A549 (cell line): Measurements from ENCODE around the gene GRHL1.

Source experiments
- CEBPB ChIP-seq, 2 experiments: fragments of >200 bp in 1 of 2; sonication (Bioruptor Twin) in 1 of 2; formaldehyde crosslinking in 1 of 2; IDR thresholded peaks; 2 replicates each; pipeline ENCODE4 v1.6.1; 2012 to 2016
- CHD2 ChIP-seq: fragments of 150-350 bp; IDR thresholded peaks from 2 replicates; pipeline ENCODE4 v1.6.1; 2014; ENCODE audit warnings: low read length; ENCODE audit not compliant: partially characterized antibody
- HOXB5 ChIP-seq: fragments of 250-450 bp; sonication (Bioruptor Pico); IDR thresholded peaks from 2 replicates; pipeline ENCODE4 v1.5.0; 2020; ENCODE audit warnings: mild to moderate bottlenecking, moderate library complexity
- KDM1A ChIP-seq: fragments of 200-600 bp; sonication (generic); IDR thresholded peaks from 2 replicates; pipeline ENCODE4 v1.6.1; 2016; ENCODE audit warnings: low read depth, mild to moderate bottlenecking
- MAFK ChIP-seq: fragments of 450-650 bp; IDR thresholded peaks from 2 replicates; pipeline ENCODE4 v1.6.1; 2014; ENCODE audit not compliant: partially characterized antibody
- NR3C1 ChIP-seq: fragments of >200 bp; sonication (Bioruptor Twin); formaldehyde crosslinking; IDR thresholded peaks from 3 replicates; pipeline ENCODE4 v1.6.1; 2017
- POLR2A ChIP-seq: IDR thresholded peaks from 2 replicates; pipeline ENCODE4 v1.6.1; 2012; ENCODE audit warnings: mild to moderate bottlenecking, low read length
- TF ChIP-seq, protein P1 (sequence below): fragments of >200 bp; sonication (Bioruptor Twin); formaldehyde crosslinking; IDR thresholded peaks from 3 replicates; pipeline ENCODE4 v1.5.1; 2016
- TF ChIP-seq, protein P2 (sequence below): fragments of 150-350 bp; IDR thresholded peaks from 2 replicates; pipeline ENCODE4 v1.6.1; 2014; ENCODE audit warnings: low read depth, mild to moderate bottlenecking, low read length

DNA sequence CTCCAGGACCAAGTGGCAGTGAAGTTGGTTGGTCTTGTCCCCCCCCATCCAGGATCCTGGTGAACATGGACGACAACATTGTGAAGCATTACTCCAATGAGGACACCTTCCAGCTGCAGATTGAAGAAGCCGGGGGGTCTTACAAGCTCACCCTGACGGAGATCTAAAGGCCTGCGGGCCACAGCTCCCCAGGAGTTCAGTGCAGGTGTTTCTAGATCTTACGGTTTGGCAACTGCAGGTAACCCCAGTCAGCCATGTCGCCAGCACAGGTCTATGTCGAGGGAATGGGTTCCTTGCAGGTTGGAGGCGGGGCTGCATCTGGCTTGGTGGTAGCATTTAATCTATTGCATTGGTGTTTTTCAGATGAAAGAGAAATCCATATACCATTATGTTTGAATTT, 49.0 kb downstream of the GRHL1 start:
- TF ChIP-seq CHD2 (no peak), MAFK (no peak), NR3C1 (no peak), HOXB5 (CRISPR knock-in tag) (no peak), CEBPB (IDR thresholded peaks at IDR 0.05) (no peak), POLR2A (no peak), KDM1A (no peak)
- TF ChIP-seq, protein P1, sequence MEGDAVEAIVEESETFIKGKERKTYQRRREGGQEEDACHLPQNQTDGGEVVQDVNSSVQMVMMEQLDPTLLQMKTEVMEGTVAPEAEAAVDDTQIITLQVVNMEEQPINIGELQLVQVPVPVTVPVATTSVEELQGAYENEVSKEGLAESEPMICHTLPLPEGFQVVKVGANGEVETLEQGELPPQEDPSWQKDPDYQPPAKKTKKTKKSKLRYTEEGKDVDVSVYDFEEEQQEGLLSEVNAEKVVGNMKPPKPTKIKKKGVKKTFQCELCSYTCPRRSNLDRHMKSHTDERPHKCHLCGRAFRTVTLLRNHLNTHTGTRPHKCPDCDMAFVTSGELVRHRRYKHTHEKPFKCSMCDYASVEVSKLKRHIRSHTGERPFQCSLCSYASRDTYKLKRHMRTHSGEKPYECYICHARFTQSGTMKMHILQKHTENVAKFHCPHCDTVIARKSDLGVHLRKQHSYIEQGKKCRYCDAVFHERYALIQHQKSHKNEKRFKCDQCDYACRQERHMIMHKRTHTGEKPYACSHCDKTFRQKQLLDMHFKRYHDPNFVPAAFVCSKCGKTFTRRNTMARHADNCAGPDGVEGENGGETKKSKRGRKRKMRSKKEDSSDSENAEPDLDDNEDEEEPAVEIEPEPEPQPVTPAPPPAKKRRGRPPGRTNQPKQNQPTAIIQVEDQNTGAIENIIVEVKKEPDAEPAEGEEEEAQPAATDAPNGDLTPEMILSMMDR = no peak
- TF ChIP-seq, protein P2, sequence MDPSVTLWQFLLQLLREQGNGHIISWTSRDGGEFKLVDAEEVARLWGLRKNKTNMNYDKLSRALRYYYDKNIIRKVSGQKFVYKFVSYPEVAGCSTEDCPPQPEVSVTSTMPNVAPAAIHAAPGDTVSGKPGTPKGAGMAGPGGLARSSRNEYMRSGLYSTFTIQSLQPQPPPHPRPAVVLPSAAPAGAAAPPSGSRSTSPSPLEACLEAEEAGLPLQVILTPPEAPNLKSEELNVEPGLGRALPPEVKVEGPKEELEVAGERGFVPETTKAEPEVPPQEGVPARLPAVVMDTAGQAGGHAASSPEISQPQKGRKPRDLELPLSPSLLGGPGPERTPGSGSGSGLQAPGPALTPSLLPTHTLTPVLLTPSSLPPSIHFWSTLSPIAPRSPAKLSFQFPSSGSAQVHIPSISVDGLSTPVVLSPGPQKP = no peak
